Lower lobe of right lung (tissue), 2 donors: ENCODE results near the gene NOX5. TPM values are rescaled to one million over a fixed set of nuclear protein-coding genes. Genes with fewer than 3 reads are reported as not detected.

ENCODE experiments used
- ATAC-seq, 2 donors: fragments of 200-7000 bp; cut with Tn5 transposase; one replicate each; pipeline ENCODE4 v1.9.1; 2020 to 2022; ENCODE audit warnings: mild to moderate bottlenecking in 2 of 2, moderate library complexity in 2 of 2
- DNase-seq: peaks from one replicate; pipeline ENCODE4 v3.0.0-alpha.2; 2020
- H3K27ac ChIP-seq: fragments of 200-600 bp; one replicate; pipeline ENCODE4 v1.8.0; 2022
- H3K27me3 ChIP-seq: fragments of 200-600 bp; one replicate; pipeline ENCODE4 v1.8.0; 2022; ENCODE audit warnings: low read depth
- H3K36me3 ChIP-seq: fragments of 200-600 bp; one replicate; pipeline ENCODE4 v1.8.0; 2022; ENCODE audit warnings: mild to moderate bottlenecking
- H3K4me1 ChIP-seq: fragments of 200-600 bp; one replicate; pipeline ENCODE4 v1.8.0; 2022
- H3K4me3 ChIP-seq: fragments of 200-600 bp; one replicate; pipeline ENCODE4 v1.8.0; 2022; ENCODE audit warnings: mild to moderate bottlenecking
- H3K9me3 ChIP-seq: fragments of 200-600 bp; one replicate; pipeline ENCODE4 v1.8.0; 2022
- CTCF ChIP-seq: fragments of 200-600 bp; IDR thresholded peaks from one replicate; pipeline ENCODE4 v1.8.0; 2022; ENCODE audit warnings: antibody characterized with exemption, mild to moderate bottlenecking
- intact Hi-C: fragments of 100-400 bp; cut with DNase I; formaldehyde crosslinking; loops from one replicate; pipeline ENCODE4 v1.11.0; 2022
- total RNA-seq: library from RNA; stranded (reverse); fragmentation: NEBNext Ultra II Directional; extraction: Animal tissue kit (Norgen Biotek cat#: 25700); gene quantifications from one replicate; pipeline ENCODE4 v1.2.1, GENCODE V29; 2021
- donor health status: DM: no; HTN: yes; CAD: no; lungs with severe emphysema.

The NOX5 gene
- total RNA-seq, 1 donor from 2014 or later: not detected

- H3K36me3 ChIP-seq: no peaks in the 10 kb centered on the region
- no peaks in the 10 kb centered on the region for H3K27me3 ChIP-seq
- no peak overlapping the region for H3K4me3 ChIP-seq
- ATAC-seq: no peak
- peaks cover 3% of the 10 kb centered on the region for H3K9me3 ChIP-seq
- no peak for DNase-seq
- TF ChIP-seq CTCF: no peak
- H3K4me1 ChIP-seq: no peaks in the 10 kb centered on the region
- intact Hi-C loops: no loop called here
- H3K27ac ChIP-seq: no peak overlapping the region
Measured at GRCh38 chr15:69013726-69014406, 629 bp upstream of the NOX5 start.

GRCh38 chr15:69015591-69015990, 1.1 kb downstream of the NOX5 start:
- Histone ChIP-seq H3K4me3 (no peak overlapping the region), H3K4me1 (no peaks in the 10 kb centered on the region), H3K9me3 (no peaks in the 10 kb centered on the region), H3K36me3 (no peaks in the 10 kb centered on the region), H3K27me3 (no peaks in the 10 kb centered on the region), H3K27ac (no peak overlapping the region)
- DNase-seq: no peak
- intact Hi-C loops: no loop called here
- no peak for TF ChIP-seq CTCF
- no peak for ATAC-seq

- DNase-seq: no peak
- no peaks in the 10 kb centered on the region for H3K4me1 ChIP-seq
- ATAC-seq: no peak
- H3K9me3 ChIP-seq: no peaks in the 10 kb centered on the region
- no peaks in the 10 kb centered on the region for H3K27me3 ChIP-seq
- H3K36me3 ChIP-seq: no peaks in the 10 kb centered on the region
- TF ChIP-seq CTCF: no peak
- intact Hi-C loops: no loop called here
- no peak overlapping the region for H3K4me3 ChIP-seq
- no peak overlapping the region for H3K27ac ChIP-seq
Measured at GRCh38 chr15:69016021-69016595, 1.6 kb downstream of the NOX5 start.

GRCh38 chr15:69017978-69018377, 3.5 kb downstream of the NOX5 start:
- Histone ChIP-seq H3K27me3 (no peaks in the 10 kb centered on the region), H3K27ac (no peak overlapping the region), H3K36me3 (no peaks in the 10 kb centered on the region), H3K9me3 (no peaks in the 10 kb centered on the region), H3K4me3 (no peak overlapping the region), H3K4me1 (no peaks in the 10 kb centered on the region)
- intact Hi-C loops: no loop called here
- DNase-seq: no peak
- ATAC-seq: no peak
- no peak for TF ChIP-seq CTCF

- no peak for TF ChIP-seq CTCF
- H3K36me3 ChIP-seq: no peaks in the 10 kb centered on the region
- DNase-seq (no peak), ATAC-seq (no peak)
- intact Hi-C loops: no loop called here
- H3K27me3 ChIP-seq: no peaks in the 10 kb centered on the region
- no peak overlapping the region for H3K4me3 ChIP-seq
- no peak overlapping the region for H3K27ac ChIP-seq
- H3K4me1 ChIP-seq: no peaks in the 10 kb centered on the region
- H3K9me3 ChIP-seq: no peaks in the 10 kb centered on the region
Measured at GRCh38 chr15:69018951-69019350, 4.5 kb downstream of the NOX5 start.
